HFF-Myc (cell line): ENCODE measurements around the gene ESYT3.
"Not testable (repeated sequence)": the region's sequence is repeated elsewhere in the genome, so short reads cannot be mapped to it uniquely, and the experiment has no call there.

ENCODE experiments used
- DNase-seq: peaks from one replicate; pipeline ENCODE4 v3.0.0-alpha.2; 2011; ENCODE audit warnings: low read depth; ENCODE audit errors: extremely low read depth
- H3K4me3 ChIP-seq: replicated peaks from 2 replicates; pipeline ENCODE4 v1.5.1; 2011; ENCODE audit warnings: low read depth, mild to moderate bottlenecking, control low read depth, low read length
- CTCF ChIP-seq: IDR thresholded peaks from 2 replicates; pipeline ENCODE4 v1.5.1; 2012; ENCODE audit warnings: mild to moderate bottlenecking, low read depth, low read length, control low read depth; ENCODE audit errors: missing control alignments

Gene ESYT3

GRCh38 chr3:138426211-138426610, 8.2 kb upstream of the ESYT3 start:
- no peak for DNase-seq
- peak; percentile 39 for TF ChIP-seq CTCF
- no peak overlapping the region for H3K4me3 ChIP-seq

- DNase-seq, H3K4me3 ChIP-seq: not testable (repeated sequence)
These were observed 7.7 kb upstream of the ESYT3 start for GRCh38 chr3:138426754-138427153.

- no peak for TF ChIP-seq CTCF
- H3K4me3 ChIP-seq = no peak overlapping the region
- DNase-seq = no peak
These were observed 4.8 kb upstream of the ESYT3 start for GRCh38 chr3:138429665-138430064.

DNA sequence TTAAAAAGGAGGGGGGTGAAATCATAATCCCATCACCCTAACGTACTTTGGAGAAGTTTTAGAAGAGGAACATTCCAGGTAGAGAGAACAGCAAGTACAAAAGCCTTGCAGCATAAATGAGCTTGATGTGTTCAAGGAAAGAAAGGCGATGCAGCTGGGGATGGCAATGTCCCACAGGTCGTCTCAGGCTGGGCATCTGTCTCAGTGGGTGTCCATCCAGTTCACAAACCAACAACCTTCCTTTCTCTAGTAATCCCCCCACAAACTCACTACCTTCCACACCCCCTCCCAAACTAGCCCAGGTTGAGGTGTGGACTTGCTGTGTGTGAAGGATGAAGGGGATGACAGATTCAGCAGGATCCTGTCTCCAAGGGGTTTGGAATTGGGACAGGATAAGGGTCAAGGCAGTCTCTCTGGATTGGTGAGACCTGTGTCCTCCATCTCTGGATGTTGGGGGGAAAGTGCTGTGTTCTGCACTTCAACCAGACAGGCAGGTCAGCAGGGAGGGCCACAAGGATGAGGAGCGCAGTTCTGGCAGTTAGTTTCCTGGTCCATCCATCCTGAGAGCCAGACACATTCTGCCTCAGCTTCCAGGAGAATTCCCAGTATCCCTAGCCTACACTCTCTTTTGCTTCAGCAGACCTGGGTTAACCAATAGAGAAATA, 1.7 kb upstream of the ESYT3 start:
- DNase-seq = no peak
- H3K4me3 ChIP-seq = no peak overlapping the region
- no peak for TF ChIP-seq CTCF

DNA sequence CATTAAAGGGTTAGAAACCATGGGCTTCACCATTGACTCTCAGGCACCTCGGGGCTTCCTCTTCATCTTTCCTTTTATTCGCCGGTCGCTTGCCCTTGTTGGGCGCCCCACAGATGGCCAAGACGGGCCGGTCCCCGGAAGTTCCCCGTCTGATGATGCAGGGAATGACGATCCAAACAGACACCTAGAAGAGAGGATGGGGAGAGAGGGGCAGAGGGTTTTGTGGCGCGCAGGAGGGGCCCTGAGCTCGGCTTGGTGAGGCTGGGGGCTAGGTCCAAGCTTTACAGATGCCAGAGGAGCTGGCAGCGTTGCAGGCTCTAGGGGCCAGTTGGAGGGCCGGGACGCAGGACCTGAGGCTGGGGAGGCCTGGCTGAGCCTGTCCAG, 532 bp upstream of the ESYT3 start:
- TF ChIP-seq CTCF = no peak
- no peak for DNase-seq
- H3K4me3 ChIP-seq = no peak overlapping the region

GRCh38 chr3:138434875-138435772, 708 bp downstream of the ESYT3 start:
- H3K4me3 ChIP-seq = peak overlapping the region; percentile 48
- no peak for TF ChIP-seq CTCF
- DNase-seq = no peak

DNA sequence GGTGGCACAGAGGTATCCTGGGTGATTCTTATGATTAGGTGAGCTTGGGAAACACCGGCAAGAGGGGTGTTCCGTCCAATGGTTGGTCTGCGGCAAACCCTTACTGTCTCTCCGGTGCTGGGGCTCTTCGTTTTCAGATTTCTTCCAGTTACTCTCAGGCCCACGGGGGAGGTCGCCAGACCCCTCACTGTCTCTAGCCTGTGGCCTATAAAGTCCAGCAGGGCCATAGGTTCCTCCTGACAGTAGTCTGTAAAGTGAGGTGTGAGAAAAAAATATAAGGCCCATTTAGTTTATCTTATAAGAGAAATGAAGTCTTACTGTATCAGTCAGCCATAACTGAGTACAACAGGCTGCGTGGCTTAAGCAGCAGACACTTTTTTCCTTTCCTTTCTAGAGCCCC, 1.4 kb downstream of the ESYT3 start:
- no peak overlapping the region for H3K4me3 ChIP-seq
- no peak for DNase-seq
- no peak for TF ChIP-seq CTCF
